Peyer's patch (tissue), 4 donors: ENCODE results near the gene MYRIP. TPM values are rescaled to one million over a fixed set of nuclear protein-coding genes. Genes with fewer than 3 reads are reported as not detected.
"Not testable (repeated sequence)": the region's sequence is repeated elsewhere in the genome, so short reads cannot be mapped to it uniquely, and the experiment has no call there.

Experiments
- DNase-seq, 3 donors: peaks; one replicate each; pipeline ENCODE4 v3.0.0-alpha.2; 2017 to 2019
- H3K27ac ChIP-seq, 4 donors: fragments of 200-600 bp; sonication (generic); one replicate each; pipeline ENCODE4 v1.5.1; 2016 to 2019
- H3K27me3 ChIP-seq, 2 donors: fragments of 200-600 bp; sonication (generic); one replicate each; pipeline ENCODE4 v1.5.1; 2019
- H3K36me3 ChIP-seq, 3 donors: fragments of 200-600 bp; sonication (generic); one replicate each; pipeline ENCODE4 v1.5.1; 2016 to 2019
- H3K4me1 ChIP-seq, 4 donors: fragments of 200-600 bp; sonication (generic); one replicate each; pipeline ENCODE4 v1.5.1; 2016 to 2019
- H3K4me3 ChIP-seq, 4 donors: fragments of 200-600 bp; sonication (generic); 1 replicate in 3 of 4; 2 replicates in 1 of 4; pipeline ENCODE4 v1.5.1; 2016 to 2019; ENCODE audit warnings: mild to moderate bottlenecking in 1 of 4
- H3K9me3 ChIP-seq, 4 donors: fragments of 200-600 bp; sonication (generic); one replicate each; pipeline ENCODE4 v1.5.1; 2016 to 2019; ENCODE audit warnings: mild to moderate bottlenecking in 1 of 4
- CTCF ChIP-seq, 6 experiments: fragments of 450-650 bp in 4 of 6; fragments of 200-600 bp in 2 of 6; sonication (generic) in 1 of 6; IDR thresholded peaks; one replicate each; pipeline ENCODE4 v1.5.1; 2017 to 2019; ENCODE audit warnings: antibody characterized with exemption in 6 of 6, mild to moderate bottlenecking in 3 of 6, moderate library complexity in 1 of 6
- POLR2A ChIP-seq, 2 donors: fragments of 450-650 bp; IDR thresholded peaks; one replicate each; pipeline ENCODE4 v1.5.1; 2017; ENCODE audit warnings: antibody characterized with exemption in 2 of 2, mild to moderate bottlenecking in 2 of 2, moderate library complexity in 2 of 2
- total RNA-seq, 4 donors: library from RNA; depleted of rRNA; stranded (reverse); fragments of >200 nt; gene quantifications; one replicate each; pipeline ENCODE4 v1.1.0, GENCODE V29; 2016

MYRIP gene
- total RNA-seq, 4 donors from 2014 or later, result 6.0 to 12.4 (median 8.3) TPM

GRCh38 chr3:39814007-39814406 lies 4.6 kb downstream of the MYRIP start:
- DNase-seq, result no peak
- Histone ChIP-seq H3K27ac (no peak overlapping the region), H3K4me1 (peaks cover 0 to 11% (median 0%) of the 10 kb centered on the region in 4 donors), H3K9me3 (no peaks in the 10 kb centered on the region), H3K27me3 (peaks cover 0 to 12% of the 10 kb centered on the region in 2 donors), H3K36me3 (no peaks in the 10 kb centered on the region), H3K4me3 (no peak overlapping the region)
- TF ChIP-seq POLR2A (IDR thresholded peaks at IDR 0.05) (no peak), CTCF (IDR thresholded peaks at IDR 0.05) (no peak)

- Histone ChIP-seq H3K27ac (no peak overlapping the region), H3K9me3 (no peaks in the 10 kb centered on the region), H3K4me1 (no peaks in the 10 kb centered on the region), H3K4me3 (no peak overlapping the region), H3K36me3 (no peaks in the 10 kb centered on the region), H3K27me3 (no peaks in the 10 kb centered on the region)
- no peak for DNase-seq
- no peak for TF ChIP-seq POLR2A (IDR thresholded peaks at IDR 0.05)
These were observed 10.5 kb downstream of the MYRIP start for GRCh38 chr3:39819899-39820298.

- not testable (repeated sequence) for H3K36me3 ChIP-seq, DNase-seq
These were observed 24.4 kb downstream of the MYRIP start for GRCh38 chr3:39833764-39834163.

GRCh38 chr3:39839484-39839883 lies 30.1 kb downstream of the MYRIP start:
- TF ChIP-seq POLR2A (IDR thresholded peaks at IDR 0.05), result no peak
- TF ChIP-seq CTCF (IDR thresholded peaks at IDR 0.05), result no peak
- Histone ChIP-seq H3K27me3 (no peaks in the 10 kb centered on the region), H3K9me3 (no peaks in the 10 kb centered on the region), H3K4me3 (no peak overlapping the region), H3K36me3 (no peaks in the 10 kb centered on the region), H3K27ac (no peak overlapping the region), H3K4me1 (no peaks in the 10 kb centered on the region)
- no peak for DNase-seq

More at GRCh38 chr3:39833764-39834163, 24.4 kb downstream of the MYRIP start:
- not testable (repeated sequence) for H3K27ac ChIP-seq, H3K27me3 ChIP-seq, H3K4me3 ChIP-seq, H3K9me3 ChIP-seq, H3K4me1 ChIP-seq

GRCh38 chr3:39843440-39843839 lies 34.0 kb downstream of the MYRIP start:
- Histone ChIP-seq H3K27me3 (no peaks in the 10 kb centered on the region), H3K9me3 (no peaks in the 10 kb centered on the region), H3K27ac (no peak overlapping the region), H3K4me3 (no peak overlapping the region), H3K36me3 (no peaks in the 10 kb centered on the region), H3K4me1 (no peaks in the 10 kb centered on the region)
- DNase-seq, result no peak
- TF ChIP-seq POLR2A (IDR thresholded peaks at IDR 0.05) (no peak), CTCF (IDR thresholded peaks at IDR 0.05) (no peak)

- H3K36me3 ChIP-seq, result no peaks in the 10 kb centered on the region
- no peaks in the 10 kb centered on the region for H3K9me3 ChIP-seq
- DNase-seq, result no peak
- H3K4me3 ChIP-seq, result no peak overlapping the region
- H3K27me3 ChIP-seq, result no peaks in the 10 kb centered on the region
- H3K27ac ChIP-seq, result no peak overlapping the region
- TF ChIP-seq POLR2A (IDR thresholded peaks at IDR 0.05), result no peak
- no peak for TF ChIP-seq CTCF (IDR thresholded peaks at IDR 0.05)
- H3K4me1 ChIP-seq, result no peaks in the 10 kb centered on the region
These were observed 39.0 kb downstream of the MYRIP start for GRCh38 chr3:39848365-39848764.

GRCh38 chr3:39849992-39850715 lies 40.7 kb downstream of the MYRIP start:
- Histone ChIP-seq H3K27ac (peak overlapping the region in 1 of 4 donors; percentile 17), H3K27me3 (no peaks in the 10 kb centered on the region), H3K4me3 (no peak overlapping the region), H3K36me3 (no peaks in the 10 kb centered on the region), H3K9me3 (no peaks in the 10 kb centered on the region), H3K4me1 (no peaks in the 10 kb centered on the region)
- TF ChIP-seq CTCF (IDR thresholded peaks at IDR 0.05), result no peak
- no peak for TF ChIP-seq POLR2A (IDR thresholded peaks at IDR 0.05)
- DNase-seq, result no peak
